VCaP (cell line): Measurements from ENCODE around the gene UBE2E1.

Experiments used
- H3K27ac ChIP-seq: fragments of 450-650 bp; 2 replicates; pipeline ENCODE4 v1.5.1; 2017
- CTCF ChIP-seq: fragments of 450-650 bp; conservative IDR thresholded peaks from 2 replicates; pipeline ENCODE4 v1.5.1; 2017; ENCODE audit warnings: mild to moderate bottlenecking, moderate library complexity

UBE2E1 gene

GRCh38 chr3:23856286-23856685 is 50.5 kb downstream of the UBE2E1 start:
- H3K27ac ChIP-seq: peak overlapping the region; percentile 37
- TF ChIP-seq CTCF: no peak

- H3K27ac ChIP-seq: peak overlapping the region; percentile 37
- no peak for TF ChIP-seq CTCF
Measured at GRCh38 chr3:23859012-23859743, 53.4 kb downstream of the UBE2E1 start.

GRCh38 chr3:23859839-23860382 is 54.2 kb downstream of the UBE2E1 start:
- H3K27ac ChIP-seq: no peak overlapping the region; the same call in 1 of the 2 replicates
- no peak for TF ChIP-seq CTCF

GRCh38 chr3:23861689-23862088 is 55.9 kb downstream of the UBE2E1 start:
- H3K27ac ChIP-seq: no peak overlapping the region
- TF ChIP-seq CTCF: no peak

GRCh38 chr3:23863060-23863459 is 57.3 kb downstream of the UBE2E1 start:
- no peak overlapping the region for H3K27ac ChIP-seq

GRCh38 chr3:23864931-23865330 is 59.2 kb downstream of the UBE2E1 start:
- no peak for TF ChIP-seq CTCF
- peak overlapping the region; percentile 52 for H3K27ac ChIP-seq

More at GRCh38 chr3:23863060-23863459, 57.3 kb downstream of the UBE2E1 start:
- TF ChIP-seq CTCF: no peak

GRCh38 chr3:23865595-23866396 is 60.0 kb downstream of the UBE2E1 start:
- TF ChIP-seq CTCF: no peak
- H3K27ac ChIP-seq: peak overlapping the region; percentile 52
